Measurements from ENCODE around the gene CPM.

CPM gene

GRCh38 chr12:68954811-68955210, 21.8 kb upstream of the CPM start:
- Histone ChIP-seq H2AFZ (ENCODE audit: low read length, unreplicated experiment) (no peak overlapping the region), H3K4me1 (ENCODE audit: control insufficient read depth, insufficient read depth, low read length, unreplicated experiment) (no peaks in the 10 kb centered on the region), H3K79me2 (ENCODE audit: control insufficient read depth, insufficient read depth, low read length, unreplicated experiment) (no peaks in the 10 kb centered on the region), H3K27me3 (ENCODE audit: insufficient read depth, low read length) (no peaks in the 10 kb centered on the region), H3K36me3 (ENCODE audit: insufficient read depth, low read length) (no peaks in the 10 kb centered on the region), H3K4me3 (ENCODE audit: low read depth, low read length) (no peak overlapping the region), H3K27ac (ENCODE audit: low read depth, low read length) (no peak overlapping the region)

DNA sequence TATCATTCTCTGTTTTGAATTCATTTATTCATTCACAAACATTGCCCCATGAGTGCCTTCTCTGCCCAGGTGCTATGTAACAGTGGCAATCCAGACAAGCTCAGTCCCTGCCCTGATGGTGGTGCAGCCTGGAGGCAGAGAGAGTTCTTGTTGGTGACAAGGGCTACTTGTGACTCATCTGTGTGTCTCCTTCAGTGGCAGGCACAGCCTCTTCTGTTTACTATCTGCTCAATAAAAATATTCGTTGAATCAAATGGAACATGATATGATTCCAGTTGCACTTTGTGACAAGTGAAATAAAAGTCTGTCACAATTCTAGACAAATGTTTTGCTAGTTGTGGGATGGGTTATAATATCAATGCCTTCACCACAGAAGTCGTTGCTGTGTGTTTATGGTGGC, 20.6 kb upstream of the CPM start:
- Histone ChIP-seq H2AFZ (ENCODE audit: low read length, unreplicated experiment) (no peak overlapping the region), H3K36me3 (ENCODE audit: insufficient read depth, low read length) (no peaks in the 10 kb centered on the region), H3K4me1 (ENCODE audit: control insufficient read depth, insufficient read depth, low read length, unreplicated experiment) (no peaks in the 10 kb centered on the region), H3K79me2 (ENCODE audit: control insufficient read depth, insufficient read depth, low read length, unreplicated experiment) (no peaks in the 10 kb centered on the region), H3K4me3 (ENCODE audit: low read depth, low read length) (no peak overlapping the region), H3K27ac (ENCODE audit: low read depth, low read length) (no peak overlapping the region), H3K27me3 (ENCODE audit: insufficient read depth, low read length) (no peaks in the 10 kb centered on the region)

- no peak overlapping the region for H3K27ac ChIP-seq (ENCODE audit: low read depth, low read length)
- H3K4me1 ChIP-seq (ENCODE audit: control insufficient read depth, insufficient read depth, low read length, unreplicated experiment), result no peaks in the 10 kb centered on the region
- no peaks in the 10 kb centered on the region for H3K27me3 ChIP-seq (ENCODE audit: insufficient read depth, low read length)
- no peak overlapping the region for H3K4me3 ChIP-seq (ENCODE audit: low read depth, low read length)
- no peak overlapping the region for H2AFZ ChIP-seq (ENCODE audit: low read length, unreplicated experiment)
- no peaks in the 10 kb centered on the region for H3K36me3 ChIP-seq (ENCODE audit: insufficient read depth, low read length)
- no peaks in the 10 kb centered on the region for H3K79me2 ChIP-seq (ENCODE audit: control insufficient read depth, insufficient read depth, low read length, unreplicated experiment)
Measured at GRCh38 chr12:68951652-68952051, 18.7 kb upstream of the CPM start.

DNA sequence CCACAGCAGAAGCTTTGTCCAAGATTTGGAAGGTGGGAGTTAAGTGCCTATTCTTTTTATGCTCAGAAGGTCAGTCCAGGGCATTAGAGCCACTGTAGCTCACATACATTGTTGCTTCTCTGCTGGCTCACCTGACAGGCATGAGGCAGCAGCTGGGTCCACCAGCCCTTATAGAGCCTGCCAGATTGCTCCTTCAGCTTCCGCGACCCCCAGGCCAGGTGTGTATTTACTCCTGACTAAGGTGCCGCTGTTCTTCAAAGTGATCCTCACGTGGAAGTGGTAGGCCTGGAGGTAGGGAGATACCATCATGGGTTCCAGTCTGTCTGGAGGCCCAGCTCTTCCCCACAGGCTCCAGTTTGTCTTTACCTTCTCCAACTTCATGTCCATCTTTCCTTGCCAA, 17.5 kb upstream of the CPM start:
- Histone ChIP-seq H3K4me3 (ENCODE audit: low read depth, low read length) (no peak overlapping the region), H3K27me3 (ENCODE audit: insufficient read depth, low read length) (no peaks in the 10 kb centered on the region), H3K27ac (ENCODE audit: low read depth, low read length) (no peak overlapping the region), H3K79me2 (ENCODE audit: control insufficient read depth, insufficient read depth, low read length, unreplicated experiment) (no peaks in the 10 kb centered on the region), H3K36me3 (ENCODE audit: insufficient read depth, low read length) (no peaks in the 10 kb centered on the region), H3K4me1 (ENCODE audit: control insufficient read depth, insufficient read depth, low read length, unreplicated experiment) (no peaks in the 10 kb centered on the region), H2AFZ (ENCODE audit: low read length, unreplicated experiment) (no peak overlapping the region)

- Histone ChIP-seq H3K36me3 (ENCODE audit: insufficient read depth, low read length) (no peaks in the 10 kb centered on the region), H3K27me3 (ENCODE audit: insufficient read depth, low read length) (no peaks in the 10 kb centered on the region), H3K4me3 (ENCODE audit: low read depth, low read length) (no peak overlapping the region), H2AFZ (ENCODE audit: low read length, unreplicated experiment) (no peak overlapping the region), H3K4me1 (ENCODE audit: control insufficient read depth, insufficient read depth, low read length, unreplicated experiment) (no peaks in the 10 kb centered on the region), H3K79me2 (ENCODE audit: control insufficient read depth, insufficient read depth, low read length, unreplicated experiment) (no peaks in the 10 kb centered on the region), H3K27ac (ENCODE audit: low read depth, low read length) (no peak overlapping the region)
Measured at GRCh38 chr12:68945255-68945654, 12.3 kb upstream of the CPM start.

GRCh38 chr12:68944296-68945076, 11.5 kb upstream of the CPM start:
- H3K36me3 ChIP-seq (ENCODE audit: insufficient read depth, low read length), result no peaks in the 10 kb centered on the region

DNA sequence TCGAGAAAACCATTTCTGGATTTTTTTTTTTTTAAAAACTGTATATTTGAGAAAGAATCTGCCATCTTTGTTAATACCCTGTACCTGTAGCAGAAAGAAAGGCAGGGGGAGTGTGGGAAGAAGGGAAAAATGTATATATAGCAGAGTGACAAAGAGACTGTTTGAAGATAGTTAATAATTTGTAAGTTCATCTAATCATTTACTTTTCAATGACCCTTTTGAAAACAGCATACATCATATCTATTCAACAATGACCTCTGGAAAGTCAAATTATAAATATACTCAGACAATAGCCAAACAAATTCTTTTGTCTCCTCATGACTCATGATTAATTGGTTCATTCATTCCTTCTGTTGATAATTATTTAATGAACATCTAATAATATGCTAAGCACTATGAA, 10.9 kb upstream of the CPM start:
- Histone ChIP-seq H3K27ac (ENCODE audit: low read depth, low read length) (no peak overlapping the region), H3K27me3 (ENCODE audit: insufficient read depth, low read length) (no peaks in the 10 kb centered on the region), H3K4me1 (ENCODE audit: control insufficient read depth, insufficient read depth, low read length, unreplicated experiment) (peaks cover 5% of the 10 kb centered on the region), H3K36me3 (ENCODE audit: insufficient read depth, low read length) (no peaks in the 10 kb centered on the region), H3K79me2 (ENCODE audit: control insufficient read depth, insufficient read depth, low read length, unreplicated experiment) (no peaks in the 10 kb centered on the region), H2AFZ (ENCODE audit: low read length, unreplicated experiment) (no peak overlapping the region), H3K4me3 (ENCODE audit: low read depth, low read length) (no peak overlapping the region)

More at GRCh38 chr12:68944296-68945076, 11.5 kb upstream of the CPM start:
- H2AFZ ChIP-seq (ENCODE audit: low read length, unreplicated experiment), result no peak overlapping the region
- no peaks in the 10 kb centered on the region for H3K27me3 ChIP-seq (ENCODE audit: insufficient read depth, low read length)
- no peak overlapping the region for H3K27ac ChIP-seq (ENCODE audit: low read depth, low read length)
- H3K4me1 ChIP-seq (ENCODE audit: control insufficient read depth, insufficient read depth, low read length, unreplicated experiment), result peaks cover 3% of the 10 kb centered on the region
- no peaks in the 10 kb centered on the region for H3K79me2 ChIP-seq (ENCODE audit: control insufficient read depth, insufficient read depth, low read length, unreplicated experiment)
- H3K4me3 ChIP-seq (ENCODE audit: low read depth, low read length), result no peak overlapping the region

DNA sequence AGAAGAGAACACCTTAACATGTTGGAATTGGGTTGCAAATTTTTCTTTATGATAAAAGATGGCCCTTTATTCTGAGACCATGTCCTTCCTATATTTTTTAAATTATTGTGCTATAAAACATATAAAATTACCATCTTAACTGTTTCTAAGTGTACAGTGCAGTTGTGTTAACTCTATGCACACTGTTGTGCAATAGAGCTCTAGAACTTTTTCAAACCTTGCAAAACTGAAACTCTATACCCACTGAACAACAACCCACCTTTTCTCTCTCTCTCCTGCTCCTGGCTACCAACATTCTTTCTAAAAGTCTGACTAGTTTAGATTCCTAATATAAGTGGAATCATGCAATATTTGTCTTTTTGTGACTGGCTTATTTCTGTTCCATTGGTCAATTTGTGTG, 7.8 kb upstream of the CPM start:
- Histone ChIP-seq H3K27me3 (ENCODE audit: insufficient read depth, low read length) (no peaks in the 10 kb centered on the region), H3K36me3 (ENCODE audit: insufficient read depth, low read length) (no peaks in the 10 kb centered on the region), H3K4me1 (ENCODE audit: control insufficient read depth, insufficient read depth, low read length, unreplicated experiment) (peaks cover 10% of the 10 kb centered on the region), H2AFZ (ENCODE audit: low read length, unreplicated experiment) (no peak overlapping the region), H3K4me3 (ENCODE audit: low read depth, low read length) (no peak overlapping the region), H3K27ac (ENCODE audit: low read depth, low read length) (no peak overlapping the region), H3K79me2 (ENCODE audit: control insufficient read depth, insufficient read depth, low read length, unreplicated experiment) (no peaks in the 10 kb centered on the region)

DNA sequence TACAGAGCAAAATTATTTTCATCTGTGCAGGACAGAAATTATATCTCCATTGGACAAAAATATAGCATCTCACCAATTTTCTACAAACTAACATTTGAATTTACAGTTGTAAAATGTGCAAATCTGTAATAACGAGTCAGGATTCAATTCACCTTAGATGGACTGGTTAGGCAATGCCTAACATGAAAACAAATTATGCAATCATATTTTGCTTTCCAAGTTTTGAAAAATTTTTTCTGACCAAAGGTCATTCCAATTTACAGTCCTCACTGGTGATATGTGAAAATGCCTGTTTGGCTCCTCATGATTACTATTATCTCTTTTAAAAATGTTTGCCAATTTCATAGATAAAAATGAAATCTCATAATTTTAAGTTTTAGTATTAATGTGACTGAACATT, 6.5 kb upstream of the CPM start:
- no peak overlapping the region for H3K27ac ChIP-seq (ENCODE audit: low read depth, low read length)
- no peaks in the 10 kb centered on the region for H3K79me2 ChIP-seq (ENCODE audit: control insufficient read depth, insufficient read depth, low read length, unreplicated experiment)
- no peaks in the 10 kb centered on the region for H3K36me3 ChIP-seq (ENCODE audit: insufficient read depth, low read length)
- no peak overlapping the region for H2AFZ ChIP-seq (ENCODE audit: low read length, unreplicated experiment)
- no peaks in the 10 kb centered on the region for H3K27me3 ChIP-seq (ENCODE audit: insufficient read depth, low read length)
- H3K4me1 ChIP-seq (ENCODE audit: control insufficient read depth, insufficient read depth, low read length, unreplicated experiment), result peaks cover 10% of the 10 kb centered on the region
- H3K4me3 ChIP-seq (ENCODE audit: low read depth, low read length), result no peak overlapping the region

DNA sequence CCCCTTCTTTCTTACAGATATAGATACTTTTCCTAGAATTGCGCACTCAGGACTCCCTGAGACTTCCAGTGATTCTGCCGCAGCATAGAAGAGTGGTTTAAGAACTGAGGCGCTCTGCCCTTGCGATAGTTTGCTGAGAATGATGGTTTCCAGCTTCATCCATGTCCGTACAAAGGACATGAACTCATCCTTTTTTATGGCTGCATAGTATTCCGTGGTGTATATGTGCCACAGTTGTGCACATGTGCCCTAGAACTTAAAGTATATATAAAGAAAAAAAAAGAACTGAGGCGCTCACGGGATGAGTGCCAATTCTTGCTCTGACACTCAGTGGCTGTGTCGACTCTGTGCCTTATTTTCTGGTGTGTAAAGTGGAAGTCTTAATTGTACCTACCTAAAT, 1.4 kb upstream of the CPM start:
- Histone ChIP-seq H3K4me3 (ENCODE audit: low read depth, low read length) (no peak overlapping the region), H3K4me1 (ENCODE audit: control insufficient read depth, insufficient read depth, low read length, unreplicated experiment) (peaks cover 11% of the 10 kb centered on the region), H3K79me2 (ENCODE audit: control insufficient read depth, insufficient read depth, low read length, unreplicated experiment) (peaks cover 14% of the 10 kb centered on the region), H3K36me3 (ENCODE audit: insufficient read depth, low read length) (peaks cover 4% of the 10 kb centered on the region), H3K27me3 (ENCODE audit: insufficient read depth, low read length) (no peaks in the 10 kb centered on the region), H3K27ac (ENCODE audit: low read depth, low read length) (no peak overlapping the region), H2AFZ (ENCODE audit: low read length, unreplicated experiment) (no peak overlapping the region)

- Histone ChIP-seq H3K36me3 (ENCODE audit: insufficient read depth, low read length) (peaks cover 16% of the 10 kb centered on the region), H2AFZ (ENCODE audit: low read length, unreplicated experiment) (no peak overlapping the region), H3K4me3 (ENCODE audit: low read depth, low read length) (peak overlapping the region; percentile 78), H3K27ac (ENCODE audit: low read depth, low read length) (peak overlapping the region; percentile 52), H3K27me3 (ENCODE audit: insufficient read depth, low read length) (no peaks in the 10 kb centered on the region), H3K79me2 (ENCODE audit: control insufficient read depth, insufficient read depth, low read length, unreplicated experiment) (peaks cover 14% of the 10 kb centered on the region), H3K4me1 (ENCODE audit: control insufficient read depth, insufficient read depth, low read length, unreplicated experiment) (peaks cover 10% of the 10 kb centered on the region)
Measured at GRCh38 chr12:68932128-68932960, 627 bp downstream of the CPM start.
